Renal cortical epithelial cell (primary cell): Measurements from ENCODE around the gene KBTBD3. TPM values are rescaled to one million over a fixed set of nuclear protein-coding genes. Genes with fewer than 3 reads are reported as not detected.
"Not testable (repeated sequence)": the region's sequence is repeated elsewhere in the genome, so short reads cannot be mapped to it uniquely, and the experiment has no call there.

Experiments used
- DNase-seq: peaks from one replicate; pipeline ENCODE4 v3.0.0-alpha.2; 2011; ENCODE audit warnings: low read depth
- total RNA-seq: library from RNA; depleted of rRNA; stranded (reverse); fragments of >200 nt; gene quantifications from 2 replicates; pipeline ENCODE4 v1.2.3, GENCODE V29; 2014

Gene KBTBD3
- total RNA-seq, 1 donor from 2014 or later = 11.9 TPM

DNA sequence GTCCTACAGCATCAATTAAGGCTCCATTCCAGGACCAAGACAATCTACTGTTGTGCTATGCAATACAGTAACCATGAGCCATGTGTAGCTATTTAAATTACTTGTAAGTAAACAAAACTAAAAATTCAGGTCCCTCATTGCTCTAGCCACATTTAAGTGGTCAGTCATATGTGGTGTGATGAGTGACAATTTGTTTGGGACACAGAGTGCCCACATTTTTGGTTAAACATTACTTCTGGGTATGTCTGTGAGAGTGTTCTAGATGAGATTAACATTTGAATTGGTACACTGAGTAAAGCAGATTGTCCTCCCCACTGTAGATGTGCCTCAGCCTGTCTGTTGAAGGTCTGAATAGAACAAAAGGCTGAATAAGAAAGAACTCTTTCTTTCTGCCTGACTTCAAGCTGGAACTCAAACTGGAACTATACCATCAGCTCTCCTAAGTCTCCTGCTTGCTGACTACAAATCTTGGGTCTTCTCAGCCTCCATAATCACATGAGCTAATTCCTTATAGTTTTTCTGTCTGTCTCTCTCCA lies 15.8 kb downstream of the KBTBD3 start:
- no peak for DNase-seq

DNA sequence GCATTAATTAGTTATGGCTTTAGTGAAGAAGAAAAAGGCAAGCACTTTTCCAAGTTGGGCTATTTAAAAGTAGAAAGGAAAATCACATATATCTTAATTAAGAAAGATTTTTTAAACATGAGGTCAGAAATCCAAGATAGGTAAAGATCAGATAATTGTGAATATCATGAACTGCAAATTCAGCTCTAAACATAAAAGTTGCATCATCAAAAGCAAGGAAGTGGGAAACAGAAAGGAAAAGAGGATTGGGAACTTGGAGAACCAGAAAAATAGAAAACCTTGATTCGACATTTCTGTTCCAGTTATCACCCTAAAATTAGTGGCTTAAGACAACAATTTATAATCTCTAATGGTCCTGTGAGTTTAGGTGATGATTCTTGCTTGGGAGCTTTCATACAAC lies 17.5 kb downstream of the KBTBD3 start:
- no peak for DNase-seq

DNA sequence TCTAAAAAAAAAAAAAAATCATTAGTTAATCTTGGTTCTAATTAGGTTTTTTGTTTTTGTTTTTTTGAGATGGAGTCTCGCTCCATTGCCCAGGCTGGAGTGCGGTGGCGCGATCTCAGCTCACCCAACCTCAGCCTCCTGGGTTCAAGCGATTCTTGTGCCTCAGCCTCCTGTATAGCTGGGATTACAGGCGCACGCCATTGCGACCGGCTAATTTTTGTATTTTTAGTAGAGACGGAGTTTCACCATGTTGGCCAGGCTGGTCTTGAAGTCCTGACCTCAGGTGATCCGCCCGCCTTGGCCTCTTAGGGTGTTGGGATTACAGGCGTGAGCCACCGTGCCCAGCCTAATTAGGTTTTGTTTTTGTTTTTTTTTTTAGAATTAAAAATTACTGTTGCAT lies 18.8 kb downstream of the KBTBD3 start:
- DNase-seq = not testable (repeated sequence)

- DNase-seq = no peak
Observed at GRCh38 chr11:106051103-106051502, 26.0 kb downstream of the KBTBD3 start.

DNA sequence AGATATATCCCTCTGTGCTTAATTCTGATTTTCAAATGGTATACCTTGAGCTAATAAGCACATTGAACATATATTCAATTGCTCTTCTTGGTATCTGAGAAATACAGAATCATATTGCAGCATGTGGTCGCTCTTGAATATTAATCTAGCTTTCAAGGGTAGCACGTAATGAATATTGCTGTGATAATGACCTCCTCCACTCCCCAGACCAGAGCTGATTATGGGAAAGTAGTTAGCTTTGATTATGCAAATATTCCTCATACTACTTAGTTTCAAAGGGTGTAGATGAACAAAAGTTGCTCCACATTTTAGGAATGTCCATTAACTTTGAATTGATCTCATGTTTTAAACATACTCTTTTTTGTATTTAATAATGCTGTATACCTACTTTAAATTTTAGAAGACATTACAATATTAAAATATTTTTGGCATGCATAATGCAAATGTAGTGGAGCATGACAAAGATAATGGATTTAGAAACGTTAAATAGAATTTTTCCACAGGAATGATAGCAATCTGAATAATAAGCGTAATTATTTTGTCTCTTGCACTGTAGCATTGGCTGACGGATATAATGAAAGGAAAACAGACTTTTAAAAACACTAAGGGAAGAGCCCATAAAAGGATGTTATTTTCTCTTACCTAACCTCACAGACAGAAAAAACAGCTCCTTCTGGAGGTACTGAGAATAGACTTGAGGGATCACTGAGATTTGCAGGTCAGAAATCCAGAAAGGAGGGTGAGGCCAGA lies 27.2 kb downstream of the KBTBD3 start:
- no peak for DNase-seq

DNA sequence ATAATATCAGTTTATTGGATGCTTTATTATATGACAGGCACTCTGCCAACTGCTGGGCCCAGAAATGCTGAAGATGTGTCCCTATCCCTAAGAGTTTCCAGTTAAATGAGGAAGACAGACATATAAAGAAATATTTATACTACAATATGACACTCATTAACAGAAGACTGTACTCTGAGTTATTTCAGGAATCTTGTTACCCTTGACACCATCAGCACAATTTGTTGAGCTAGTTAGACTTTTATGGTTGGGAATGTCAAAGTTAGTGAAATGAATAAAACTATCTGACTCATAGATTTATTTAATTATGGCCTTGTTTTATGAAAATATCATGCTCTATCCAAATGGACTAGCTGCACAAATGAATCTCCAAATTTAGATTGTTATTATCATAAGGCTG lies 29.5 kb downstream of the KBTBD3 start:
- peak; percentile 83 for DNase-seq

DNA sequence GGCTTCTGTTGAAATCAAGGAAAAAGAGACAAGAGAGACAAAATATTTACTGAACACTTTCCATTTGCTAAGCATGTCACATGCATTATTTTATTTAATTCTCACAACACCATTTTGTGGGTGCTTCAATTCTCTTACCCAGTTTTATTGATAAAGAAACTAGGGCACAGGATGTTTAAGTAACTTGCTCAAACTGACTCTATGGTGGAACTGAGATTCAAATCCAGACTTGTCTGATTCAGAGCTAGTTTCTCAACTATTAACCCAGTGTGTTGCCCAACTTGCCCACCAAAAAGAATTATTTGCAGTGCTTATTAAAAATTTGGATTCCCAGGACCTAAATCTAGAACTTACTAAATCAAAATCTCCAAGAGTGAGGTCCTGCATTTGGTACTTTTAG lies 33.6 kb downstream of the KBTBD3 start:
- DNase-seq = no peak

DNA sequence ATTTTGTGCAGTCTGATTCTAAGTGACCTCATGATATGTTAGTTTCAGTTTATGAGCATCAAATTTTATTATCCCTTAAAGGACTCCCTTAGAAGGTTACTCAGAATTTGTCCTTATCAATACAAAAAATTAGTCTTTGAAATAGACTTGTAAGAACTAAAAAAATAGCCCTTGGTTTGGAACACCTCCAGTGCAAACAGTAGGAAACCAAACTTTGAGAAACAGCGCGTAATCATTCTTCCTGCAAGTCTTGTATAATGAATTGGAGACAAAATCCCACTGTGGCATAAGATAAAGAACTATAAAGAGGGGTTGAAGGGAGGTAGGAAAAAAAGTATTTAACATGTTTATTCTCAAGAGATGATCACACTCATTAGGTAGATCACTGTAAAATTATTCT lies 44.3 kb downstream of the KBTBD3 start:
- DNase-seq = no peak

DNA sequence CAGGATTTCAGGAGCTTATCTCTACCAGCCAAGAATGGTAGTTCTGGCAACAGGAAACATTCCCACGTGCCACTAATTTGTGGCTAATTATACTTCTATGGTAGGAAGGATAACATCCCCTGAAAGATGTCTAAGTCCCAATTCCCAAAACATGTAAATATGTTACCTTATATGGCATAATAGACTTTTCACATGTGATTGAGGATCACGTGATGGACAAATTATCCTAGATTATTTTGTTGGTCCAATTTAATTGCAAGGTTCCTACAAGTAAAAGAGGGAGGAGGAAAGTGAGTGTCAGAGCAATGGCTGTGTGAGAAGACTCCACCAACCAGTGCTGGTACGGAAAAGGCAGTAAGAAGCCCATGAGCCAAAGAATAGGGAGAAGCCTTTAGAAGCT lies 45.2 kb downstream of the KBTBD3 start:
- DNase-seq = no peak

DNA sequence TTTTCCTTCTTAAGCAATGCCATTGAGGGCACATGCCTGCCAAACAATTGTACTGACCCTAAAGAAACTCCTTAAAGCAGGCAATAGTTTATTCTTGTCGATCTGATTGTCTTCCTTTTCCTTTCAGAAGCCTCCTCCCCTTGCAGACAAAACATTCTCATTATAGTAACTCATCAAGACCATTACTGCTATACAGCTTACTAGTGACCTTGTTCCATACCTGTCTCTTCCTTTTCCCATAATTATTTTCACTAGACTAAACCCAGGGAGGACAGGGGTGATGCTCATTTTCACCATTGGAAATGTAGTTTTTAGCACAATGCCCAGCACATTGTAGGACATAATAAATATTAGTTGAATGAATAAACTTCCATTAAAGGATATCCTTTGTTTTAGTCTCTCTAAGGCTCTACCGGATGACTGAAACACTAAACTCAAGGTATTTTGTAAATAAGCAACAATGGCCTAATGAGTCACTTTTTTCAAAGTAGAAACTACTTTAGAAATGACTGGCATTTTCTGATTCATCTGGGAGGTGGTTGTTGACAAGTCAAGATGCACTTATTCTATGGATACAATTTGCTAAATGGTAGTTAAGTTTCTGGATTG lies 45.8 kb downstream of the KBTBD3 start:
- peak; percentile 94 for DNase-seq

DNA sequence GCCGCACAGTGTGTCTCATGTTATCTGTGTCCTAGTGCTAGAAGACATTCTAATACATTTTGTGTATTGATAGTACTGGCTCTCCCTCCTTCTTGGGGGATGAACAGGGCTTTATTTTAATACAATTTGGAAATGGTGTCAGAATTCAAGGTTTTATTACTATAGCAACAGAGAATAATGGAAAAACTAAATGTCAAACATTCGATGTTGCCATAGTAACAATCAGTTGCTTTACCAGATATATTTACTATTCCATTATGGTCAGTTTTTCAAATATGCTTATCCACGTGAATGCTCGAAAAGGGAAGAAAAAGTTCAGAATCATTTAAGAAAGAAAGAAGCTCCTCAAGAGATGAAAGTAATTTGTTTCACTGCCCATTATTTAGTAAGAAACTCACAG lies 46.5 kb downstream of the KBTBD3 start:
- no peak for DNase-seq

DNA sequence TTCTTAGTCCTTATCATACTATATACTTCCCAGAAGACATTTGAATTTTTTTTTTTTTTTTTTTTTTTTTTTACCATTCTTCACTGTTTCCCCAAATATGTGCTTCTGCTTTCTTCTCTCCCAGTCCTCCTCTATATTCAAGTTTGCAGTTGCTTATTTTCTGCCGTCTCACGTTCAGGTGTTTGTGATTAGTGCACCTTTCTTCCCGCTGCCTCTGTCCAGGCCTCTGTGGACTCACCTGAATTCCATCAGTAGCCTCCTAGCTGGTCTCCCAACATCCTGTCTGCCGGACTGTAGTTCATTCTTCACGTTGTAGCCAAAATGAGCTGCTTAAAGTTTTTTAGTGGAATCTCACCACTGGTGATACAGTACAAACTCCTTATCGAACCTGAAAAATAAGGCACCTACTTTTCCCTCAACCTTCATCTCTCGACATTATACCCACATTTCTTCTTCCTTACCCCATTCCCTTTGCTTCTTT lies 54.3 kb downstream of the KBTBD3 start:
- no peak for DNase-seq

- DNase-seq = peak; percentile 98
Observed at GRCh38 chr11:106021967-106022794, 55.0 kb downstream of the KBTBD3 start, which contains the start of gene MSANTD4. Gene MSANTD4 (minus strand): TSS chr11:106022240. CDS start chr11:106010917, 11,323 bp downstream.

GRCh38 chr11:106021181-106021966 lies 55.8 kb downstream of the KBTBD3 start:
- peak; percentile 51 for DNase-seq

GRCh38 chr11:106017093-106017492 lies 60.1 kb downstream of the KBTBD3 start:
- DNase-seq = no peak

DNA sequence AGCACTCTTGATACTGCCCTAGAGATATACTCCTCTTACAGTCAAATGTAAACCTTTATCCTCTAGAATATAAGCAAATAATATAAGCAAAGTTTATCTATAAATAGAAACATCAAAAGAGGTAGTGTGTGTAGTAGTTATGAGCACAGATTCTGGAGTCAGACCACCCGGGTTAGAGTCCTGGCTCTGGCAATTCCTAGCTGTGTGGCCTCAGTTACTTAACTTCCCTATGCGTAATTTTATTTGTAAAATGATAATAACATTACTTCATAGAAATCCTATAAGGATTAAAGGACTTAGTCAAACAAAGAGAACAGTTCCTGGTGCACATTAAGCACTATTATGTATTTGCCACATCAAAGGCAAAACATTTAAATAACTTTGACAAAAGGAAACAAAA lies 62.1 kb downstream of the KBTBD3 start:
- no peak for DNase-seq

GRCh38 chr11:106014620-106015019 lies 62.5 kb downstream of the KBTBD3 start:
- no peak for DNase-seq

DNA sequence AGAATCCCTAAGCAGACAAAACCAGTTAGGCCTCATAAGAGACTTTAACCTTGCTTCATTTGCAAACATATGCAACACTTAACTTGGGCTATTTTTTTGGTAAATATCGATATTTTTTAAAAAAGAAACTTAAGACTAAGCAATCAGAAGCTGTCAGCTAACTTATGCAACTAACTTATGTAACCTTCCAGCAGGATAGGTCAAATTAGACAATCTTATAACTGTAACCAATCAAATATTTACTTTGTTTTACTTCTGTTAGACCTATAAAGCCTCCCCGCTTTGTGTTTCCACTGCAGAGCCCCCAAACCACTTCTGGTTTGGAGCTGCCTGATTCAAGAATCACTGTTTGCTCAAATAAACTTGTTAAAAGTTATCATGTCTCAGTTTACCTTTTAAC lies 63.1 kb downstream of the KBTBD3 start:
- no peak for DNase-seq

DNA sequence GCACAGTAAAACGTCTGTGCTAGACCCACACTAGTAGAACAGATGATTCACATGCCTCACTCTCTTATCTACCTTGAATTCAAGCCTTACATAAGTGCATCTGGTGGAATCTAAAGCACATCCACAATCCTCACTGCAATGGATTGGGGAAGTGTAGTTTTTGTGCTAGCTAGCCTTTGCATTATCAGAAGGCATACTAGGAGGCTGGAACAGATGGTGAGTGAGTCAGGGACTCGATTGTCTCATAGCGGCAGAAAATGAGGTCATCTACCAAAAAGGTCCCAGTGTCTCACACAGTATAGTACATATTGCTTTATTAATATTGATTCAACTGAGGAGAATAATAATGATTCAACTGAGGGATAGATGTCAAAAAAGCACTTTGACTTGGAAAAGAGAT lies 64.4 kb downstream of the KBTBD3 start:
- no peak for DNase-seq

DNA sequence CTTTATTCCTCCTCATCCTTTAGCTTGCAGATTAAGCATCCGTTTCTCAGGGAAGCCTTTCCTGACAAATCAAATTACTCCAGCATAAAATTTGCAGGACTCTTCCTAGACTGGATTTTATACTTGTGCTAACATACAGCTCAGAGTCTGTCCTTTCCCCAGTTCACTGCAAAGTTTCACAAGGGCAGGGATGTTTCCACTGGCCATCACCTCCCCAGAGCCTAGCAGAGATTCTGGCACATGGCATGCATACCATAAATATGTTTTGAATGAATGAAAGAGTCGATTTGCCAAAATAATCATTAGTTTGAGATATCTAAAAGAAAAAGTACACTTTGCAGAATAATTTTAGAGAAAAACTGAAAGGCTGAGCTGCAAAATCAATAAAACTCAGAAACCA lies 65.7 kb downstream of the KBTBD3 start:
- no peak for DNase-seq

DNA sequence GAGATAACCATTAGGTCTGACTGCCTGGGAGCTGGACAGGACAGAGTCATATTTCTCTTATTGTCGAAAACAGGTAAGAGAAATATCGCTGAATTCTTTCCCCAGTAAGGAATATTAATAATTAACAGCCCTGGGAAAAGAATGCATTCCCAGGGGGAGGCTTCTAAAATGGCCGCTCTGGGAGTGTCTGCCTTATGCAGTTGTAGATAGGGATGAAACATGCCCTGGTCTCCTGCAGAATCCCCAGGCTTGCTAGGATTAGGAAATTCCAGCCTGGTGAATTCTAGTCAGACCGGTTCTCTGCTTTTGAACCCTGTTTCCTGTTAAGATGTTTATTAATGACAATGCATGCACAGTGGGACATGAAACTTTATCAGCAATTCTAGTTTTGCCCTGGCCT lies 74.1 kb downstream of the KBTBD3 start:
- DNase-seq = not testable (repeated sequence)
